Renal cortical epithelial cell (primary cell): ENCODE data around the gene FRZB. TPM values are rescaled to one million over a fixed set of nuclear protein-coding genes. Genes with fewer than 3 reads are reported as not detected.
"Not testable (repeated sequence)": the region's sequence is repeated elsewhere in the genome, so short reads cannot be mapped to it uniquely, and the experiment has no call there.

Experiments
- DNase-seq: peaks from one replicate; pipeline ENCODE4 v3.0.0-alpha.2; 2011; ENCODE audit warnings: low read depth
- total RNA-seq: library from RNA; depleted of rRNA; stranded (reverse); fragments of >200 nt; gene quantifications from 2 replicates; pipeline ENCODE4 v1.2.3, GENCODE V29; 2014

Gene FRZB
- total RNA-seq, 1 donor from 2014 or later: not detected

DNA sequence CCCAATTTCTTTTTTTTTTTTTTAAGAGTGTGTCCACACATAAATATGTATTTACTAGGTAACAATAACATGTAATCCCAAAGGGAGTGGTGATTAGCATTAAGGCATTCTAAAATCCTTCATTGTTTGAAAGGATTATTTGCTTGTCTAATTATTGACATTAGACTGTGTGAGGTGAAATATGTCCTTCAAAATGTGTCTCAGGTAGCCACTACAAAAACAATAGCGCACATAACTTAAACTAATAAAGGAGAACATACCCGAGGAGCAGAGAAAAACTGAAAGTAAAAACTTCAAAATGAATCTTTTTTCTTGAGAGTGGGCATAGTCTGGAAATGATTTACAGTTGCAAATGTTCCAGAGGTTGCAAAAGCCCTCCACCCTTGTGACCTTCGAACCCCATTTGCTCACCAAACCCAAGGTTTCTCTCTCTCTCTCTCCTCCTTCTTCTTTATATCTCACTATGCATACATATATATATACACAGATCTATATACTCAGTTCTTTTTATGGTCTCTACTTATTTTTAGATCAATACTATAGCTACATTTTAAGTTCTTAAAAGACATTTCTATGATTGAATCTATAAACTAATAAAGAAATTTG, 24.4 kb upstream of the FRZB start:
- no peak for DNase-seq

DNA sequence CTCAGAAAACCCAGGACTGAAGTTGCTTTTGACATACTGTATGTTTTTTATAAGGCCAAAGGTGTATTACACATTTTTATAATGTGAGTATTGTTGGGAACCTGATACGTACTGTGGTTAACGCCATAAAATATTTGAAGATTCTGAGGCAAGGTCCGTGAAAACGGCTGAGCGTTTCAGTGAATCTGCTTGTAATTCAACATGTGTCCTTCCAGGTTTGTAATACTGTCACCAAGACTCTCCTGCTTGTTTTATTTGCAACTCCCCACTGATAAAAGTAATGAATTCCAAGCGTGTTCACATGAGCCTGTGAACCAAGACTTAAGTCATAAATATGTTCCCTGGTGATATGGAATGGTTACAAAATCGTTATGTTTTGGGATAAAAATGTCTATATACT, 23.9 kb upstream of the FRZB start:
- no peak for DNase-seq

DNA sequence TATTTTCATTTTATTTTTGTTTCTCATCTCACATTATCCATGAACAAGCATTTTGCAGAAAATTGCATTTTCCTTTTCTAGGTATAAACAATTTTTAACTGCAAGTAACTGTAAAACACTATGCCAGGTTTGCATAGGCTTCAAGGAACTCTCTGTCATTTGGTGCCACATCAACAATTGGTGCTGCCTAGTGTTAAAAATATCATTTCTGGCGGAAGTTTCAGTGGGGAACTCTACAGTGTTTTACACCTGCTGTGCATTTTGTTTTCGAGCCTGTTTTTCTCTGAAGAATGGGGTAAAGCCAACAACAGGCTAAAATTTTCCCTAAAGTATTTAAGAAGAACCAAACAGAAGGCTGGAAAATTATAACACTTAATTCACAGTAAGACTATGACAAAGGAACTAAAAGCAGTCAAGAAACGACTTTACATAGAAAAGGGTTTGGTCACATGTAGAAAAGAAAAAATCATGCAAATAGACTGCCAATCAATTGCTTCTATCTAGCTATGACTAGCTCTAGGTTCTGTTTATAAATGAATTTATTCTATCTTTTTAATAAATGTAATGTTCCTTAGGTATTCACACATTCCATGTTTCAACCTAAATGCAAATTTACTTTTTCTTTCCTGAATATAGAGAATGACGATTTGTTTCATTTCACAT, 21.4 kb upstream of the FRZB start:
- no peak for DNase-seq

DNA sequence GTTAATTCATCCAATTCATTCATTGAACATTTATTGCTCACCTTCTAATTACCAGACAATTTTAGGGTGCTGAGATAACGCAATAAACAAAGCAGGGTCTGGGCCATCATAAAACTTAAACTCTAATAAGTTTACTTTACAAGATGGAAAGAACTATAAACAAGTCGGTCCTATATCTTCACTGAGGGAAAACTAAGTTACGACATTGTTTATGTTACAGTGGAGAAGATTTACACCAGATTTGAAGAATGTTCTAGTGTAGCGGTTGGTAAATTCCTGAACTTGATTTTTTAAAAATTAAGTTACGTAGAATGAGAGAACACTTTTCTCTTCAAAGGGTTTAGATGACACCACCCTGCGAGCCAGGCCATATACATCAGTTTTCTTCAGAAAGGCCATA, 20.7 kb upstream of the FRZB start:
- DNase-seq: no peak

- DNase-seq: no peak
Observed at GRCh38 chr2:182885771-182886170, 19.3 kb upstream of the FRZB start.

- DNase-seq: no peak
Observed at GRCh38 chr2:182883451-182883850, 17.0 kb upstream of the FRZB start.

- DNase-seq: not testable (repeated sequence)
Observed at GRCh38 chr2:182880100-182880499, 13.7 kb upstream of the FRZB start.

GRCh38 chr2:182876653-182877052, 10.2 kb upstream of the FRZB start:
- not testable (repeated sequence) for DNase-seq

DNA sequence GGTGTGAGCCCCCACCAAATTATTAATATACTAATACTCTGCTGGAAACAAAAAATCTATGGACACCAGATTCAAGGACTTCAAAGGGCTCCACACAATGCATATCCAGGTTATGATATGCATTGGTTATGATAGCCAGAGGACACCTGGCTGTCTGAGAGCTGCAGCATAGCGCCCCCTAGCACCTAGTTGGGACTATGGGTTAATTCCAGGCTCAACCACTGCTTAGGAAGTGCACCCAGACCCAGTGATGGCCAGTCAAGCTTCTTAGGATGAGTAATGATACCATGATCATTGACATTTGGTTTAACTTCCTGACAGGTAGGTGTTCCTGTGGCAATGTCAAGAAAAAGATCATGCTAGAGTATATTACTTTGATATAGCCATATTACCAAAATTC, 3.8 kb upstream of the FRZB start:
- no peak for DNase-seq

GRCh38 chr2:182868054-182868796, 1.8 kb upstream of the FRZB start:
- DNase-seq: no peak

DNA sequence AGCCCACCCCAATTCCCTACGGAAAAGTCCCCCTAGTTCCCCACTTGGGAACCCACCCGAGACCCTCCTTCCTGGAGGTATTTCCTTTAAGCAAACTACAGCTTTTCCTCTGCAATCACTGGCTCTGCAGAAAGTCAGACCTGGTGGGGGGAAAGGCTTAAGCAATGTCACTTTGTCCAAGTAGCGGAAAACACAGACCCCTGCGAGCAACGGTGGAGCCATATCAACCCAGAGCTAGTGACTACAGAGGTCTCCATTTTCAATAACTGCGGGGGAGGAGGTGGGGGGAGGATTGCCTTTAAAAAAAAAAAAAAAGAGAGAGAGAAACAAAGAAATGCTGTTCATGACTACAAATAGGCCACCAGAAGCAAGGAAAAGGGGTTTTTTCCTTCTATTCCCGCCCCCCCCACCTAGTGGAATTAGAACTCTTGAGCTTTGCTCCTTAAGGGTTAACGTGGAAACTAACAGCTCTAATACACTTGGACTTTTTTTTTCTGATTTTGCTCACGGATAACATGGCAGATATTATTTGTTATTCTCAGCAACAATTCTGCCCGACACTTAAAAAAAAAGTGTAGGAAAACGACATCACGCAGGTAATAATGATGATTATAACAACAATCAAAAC, 1.1 kb upstream of the FRZB start:
- no peak for DNase-seq

DNA sequence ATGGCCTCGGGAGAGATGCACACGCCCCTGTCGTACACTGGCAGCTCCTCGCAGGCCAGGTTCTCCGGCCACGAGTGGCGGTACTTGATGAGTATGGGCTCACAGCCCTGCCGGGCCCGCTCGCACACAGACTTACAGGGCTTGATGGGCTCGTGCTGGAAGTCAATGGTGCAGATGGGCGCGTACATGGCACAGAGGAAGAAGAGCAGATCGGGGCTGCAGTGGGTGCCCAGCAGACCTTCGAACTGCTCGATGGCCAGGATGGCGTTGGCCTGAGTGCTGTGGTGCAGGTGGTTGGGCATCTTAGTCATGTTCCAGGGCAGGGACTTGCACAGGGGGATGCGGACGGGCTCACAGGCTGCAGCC, 359 bp downstream of the FRZB start:
- no peak for DNase-seq

DNA sequence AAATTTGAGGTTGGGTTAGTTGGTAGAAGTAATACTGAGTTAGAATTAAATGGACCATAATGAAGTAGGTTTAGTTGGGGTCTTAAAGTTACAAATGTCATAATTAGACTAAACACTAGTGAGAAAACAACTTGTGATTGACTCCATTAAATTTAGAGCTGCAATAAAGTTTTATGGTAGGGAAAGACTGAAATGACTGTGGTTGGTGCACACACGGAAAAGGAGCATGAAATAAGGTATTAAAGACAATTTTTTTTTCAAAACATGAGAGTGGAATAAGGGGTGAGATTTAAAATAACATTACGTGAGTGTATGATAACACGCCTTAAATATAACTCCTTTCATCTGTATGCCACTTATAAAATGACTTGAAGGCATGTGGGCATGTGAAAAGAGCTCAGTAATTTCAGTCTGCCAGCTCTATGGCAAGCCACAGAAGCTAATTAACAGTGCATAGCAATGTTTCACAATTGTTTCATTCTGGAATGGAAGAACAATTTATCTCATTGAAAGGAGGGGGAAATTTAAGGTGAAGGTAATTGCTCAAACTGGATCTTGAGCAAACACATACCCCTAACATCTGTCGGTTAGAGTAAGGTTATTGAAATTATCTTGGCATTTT, 1.4 kb downstream of the FRZB start:
- peak; percentile 44 for DNase-seq

- DNase-seq: no peak
Observed at GRCh38 chr2:182863642-182864041, 2.8 kb downstream of the FRZB start.

DNA sequence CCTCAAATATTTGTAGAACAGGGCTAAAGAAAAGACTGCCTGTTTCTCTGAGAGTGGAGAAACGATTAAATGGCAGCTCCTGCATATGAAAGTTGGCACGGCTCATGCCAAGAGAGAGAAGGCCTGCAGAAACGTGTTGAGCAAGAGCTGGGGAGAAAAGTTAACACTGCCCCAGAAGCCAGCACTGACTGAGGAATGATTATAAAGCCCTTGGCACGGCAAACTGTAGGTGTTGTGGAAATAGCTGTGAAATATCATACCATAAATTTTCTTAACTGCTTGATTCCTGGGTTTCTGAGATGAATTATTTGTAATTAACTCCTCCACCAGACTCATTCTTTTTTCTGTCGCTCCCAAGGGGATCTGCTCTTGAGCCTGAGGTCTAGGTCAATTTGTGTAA, 4.3 kb downstream of the FRZB start:
- no peak for DNase-seq

- no peak for DNase-seq
Observed at GRCh38 chr2:182860858-182861257, 5.6 kb downstream of the FRZB start.

- DNase-seq: no peak
Observed at GRCh38 chr2:182858671-182859070, 7.8 kb downstream of the FRZB start.

GRCh38 chr2:182855376-182855775, 11.1 kb downstream of the FRZB start:
- DNase-seq: no peak

GRCh38 chr2:182854375-182855105, 11.9 kb downstream of the FRZB start:
- DNase-seq: no peak

DNA sequence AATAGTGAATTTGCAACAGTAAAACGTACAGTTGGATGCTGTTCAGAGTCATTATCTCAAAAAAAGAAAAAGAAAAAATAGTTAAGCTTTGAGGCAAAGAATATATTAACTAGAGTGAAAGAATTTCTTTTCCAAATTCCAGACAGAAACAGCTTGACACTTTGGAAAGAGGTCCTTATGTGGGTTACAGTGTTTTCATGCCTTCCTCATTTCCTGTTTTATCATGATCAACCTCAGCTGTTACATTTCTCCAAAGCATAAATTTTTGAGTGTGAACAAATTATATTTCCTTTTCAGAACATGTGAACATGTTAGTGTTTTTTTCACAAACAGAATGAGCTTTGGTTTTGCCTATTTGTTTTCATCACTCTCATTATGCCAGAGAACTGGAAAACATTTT, 13.6 kb downstream of the FRZB start:
- no peak for DNase-seq

GRCh38 chr2:182852090-182852489, 14.3 kb downstream of the FRZB start:
- no peak for DNase-seq
